SIG-M5 treated with dmso at 0.1 percent for 504 hours (cell line): ENCODE results near the gene MTMR10.

ENCODE experiments used
- DNase-seq: peaks from one replicate; lab custom pipeline; 2025; ENCODE audit not compliant: unreplicated experiment; lab: John Stamatoyannopoulos, UW

The MTMR10 gene

DNA sequence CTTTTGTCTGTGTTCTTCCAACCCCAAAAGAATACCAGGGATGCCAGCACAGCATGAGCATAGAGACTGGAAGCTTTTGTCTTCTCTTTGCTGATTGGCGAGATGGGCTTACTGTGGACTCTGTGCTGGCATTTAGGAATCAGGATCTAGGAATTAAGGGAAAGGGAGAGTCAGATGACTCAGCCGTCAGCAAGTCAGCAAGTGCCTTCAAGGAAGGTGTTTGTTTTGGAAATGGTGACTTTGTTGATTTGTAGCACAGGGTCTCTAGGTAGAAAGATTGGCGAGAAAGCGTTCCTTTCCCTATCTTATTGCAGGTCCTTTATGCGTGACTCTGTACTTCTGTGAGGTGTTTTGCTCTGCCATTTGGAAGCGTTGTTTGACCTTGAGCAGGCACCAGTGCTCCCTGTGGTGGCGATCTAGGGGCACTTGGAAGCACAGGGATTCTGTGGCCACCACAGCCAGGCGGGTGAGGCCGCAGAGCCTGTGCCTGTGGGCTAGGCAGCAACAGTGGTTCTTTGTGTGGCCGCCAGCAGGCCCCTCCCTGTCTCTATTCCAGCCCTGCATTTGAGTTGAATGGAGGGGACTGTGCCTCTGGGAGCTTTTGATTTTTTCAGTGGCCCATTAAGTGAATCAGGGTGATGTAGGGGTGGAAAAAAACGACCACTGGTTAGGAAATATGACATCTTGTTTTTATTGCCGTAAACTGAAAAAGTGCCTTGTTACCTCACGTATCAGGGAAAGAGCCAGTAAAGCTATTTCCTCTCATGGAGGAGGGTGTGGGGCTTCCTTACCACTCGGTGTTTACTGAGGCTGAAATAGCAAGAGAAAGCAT is 68.7 kb downstream of the MTMR10 start:
- no peak for DNase-seq

DNA sequence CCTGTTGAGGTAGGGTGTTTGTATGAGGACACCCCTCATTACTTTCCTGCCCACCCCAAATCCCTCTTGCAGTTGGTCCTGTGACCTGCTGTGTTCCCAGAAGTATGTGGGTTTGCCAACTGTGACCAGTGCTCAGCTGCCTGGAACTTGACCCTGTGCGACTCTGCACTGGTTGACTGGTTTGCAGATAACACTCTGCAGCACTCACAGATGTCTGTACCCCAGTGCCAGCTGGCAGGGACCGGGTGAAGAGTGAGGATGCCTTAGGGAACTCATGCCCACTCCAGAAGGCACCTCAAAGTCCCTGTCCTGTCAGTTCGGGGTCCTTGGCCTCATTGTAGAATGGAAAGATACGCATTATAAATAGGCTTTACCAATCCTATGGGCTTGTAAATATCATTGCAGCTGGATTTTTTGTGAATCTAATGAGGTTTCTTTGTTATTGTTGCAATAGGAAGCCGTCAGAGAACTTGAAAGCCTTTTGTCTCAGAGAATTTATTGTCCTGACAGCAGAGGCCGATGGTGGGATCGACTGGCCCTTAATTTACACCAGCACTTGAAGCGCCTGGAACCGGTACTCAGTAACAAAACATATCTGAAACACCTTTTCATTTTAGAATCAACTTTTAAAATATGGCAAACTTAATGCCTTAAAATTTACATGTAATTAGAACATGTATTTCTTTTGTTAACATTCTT is 69.5 kb downstream of the MTMR10 start:
- no peak for DNase-seq

DNA sequence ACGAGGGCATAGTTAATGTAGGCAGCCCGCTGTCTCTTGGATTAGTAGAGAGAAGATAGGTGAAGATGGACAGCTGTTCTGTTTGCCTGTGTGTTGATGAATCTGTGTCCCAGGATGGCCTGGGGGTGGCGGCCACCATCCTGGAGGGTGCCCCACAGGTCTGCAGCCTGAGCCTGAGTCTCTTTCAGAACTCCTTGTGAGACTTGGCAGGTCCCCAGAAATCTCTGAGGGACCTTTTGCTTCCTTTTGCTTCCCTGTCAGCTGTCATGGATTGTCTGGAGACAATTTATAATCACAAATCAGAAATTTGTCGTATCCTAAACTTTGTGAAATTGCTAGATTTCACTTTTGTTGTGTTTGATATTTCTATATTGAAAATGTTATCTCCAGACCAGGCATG is 70.3 kb downstream of the MTMR10 start:
- no peak for DNase-seq

DNA sequence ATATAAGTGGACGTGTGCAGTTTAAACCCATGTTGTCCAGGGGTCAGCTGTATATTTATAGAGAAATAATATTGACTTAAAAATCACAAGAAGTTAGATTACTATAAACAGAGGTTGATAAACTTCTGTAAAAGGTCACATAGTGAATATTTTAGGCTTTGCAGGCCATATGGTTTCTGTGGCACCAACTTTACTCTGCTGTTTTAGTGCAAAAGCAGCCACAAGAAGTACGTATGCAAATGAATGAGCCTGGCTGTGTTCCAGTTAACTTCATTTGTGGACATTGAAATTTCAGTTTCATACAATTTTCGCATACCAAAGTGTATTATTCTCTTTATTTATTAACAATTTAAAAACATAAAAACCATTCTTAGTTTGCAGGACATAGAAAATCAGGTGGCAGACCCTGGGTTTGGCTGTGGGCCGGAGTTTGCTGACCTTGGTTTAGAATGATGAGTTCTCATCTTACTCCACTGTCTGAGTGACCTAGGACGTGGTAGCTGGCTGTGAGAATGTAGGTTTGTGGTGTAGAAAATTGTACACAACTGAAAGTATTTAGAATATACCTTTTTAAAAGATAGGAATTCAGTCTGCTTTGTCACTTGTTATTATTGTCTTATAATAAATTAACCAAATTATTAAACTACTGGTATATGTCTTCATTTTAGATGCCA is 71.4 kb downstream of the MTMR10 start:
- DNase-seq: no peak

DNA sequence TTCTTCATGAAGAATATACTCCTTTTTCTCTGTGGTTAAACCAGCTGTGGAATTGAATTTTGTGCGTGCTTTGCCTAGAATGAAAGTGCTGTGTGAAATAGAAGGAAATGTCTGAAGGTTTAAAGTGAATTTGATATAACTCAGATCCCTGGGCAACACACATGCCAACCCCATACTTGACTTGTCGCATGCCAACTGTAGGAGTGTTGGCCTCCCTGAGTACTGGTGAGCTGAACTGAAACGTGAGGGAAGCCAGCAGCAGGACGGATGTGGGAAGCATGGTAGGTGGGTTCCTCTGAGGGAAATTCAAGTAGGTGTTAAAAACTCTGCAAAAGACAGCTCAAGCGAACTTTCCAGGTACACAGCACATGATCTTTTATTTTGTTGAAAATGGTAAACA is 73.1 kb downstream of the MTMR10 start:
- no peak for DNase-seq

DNA sequence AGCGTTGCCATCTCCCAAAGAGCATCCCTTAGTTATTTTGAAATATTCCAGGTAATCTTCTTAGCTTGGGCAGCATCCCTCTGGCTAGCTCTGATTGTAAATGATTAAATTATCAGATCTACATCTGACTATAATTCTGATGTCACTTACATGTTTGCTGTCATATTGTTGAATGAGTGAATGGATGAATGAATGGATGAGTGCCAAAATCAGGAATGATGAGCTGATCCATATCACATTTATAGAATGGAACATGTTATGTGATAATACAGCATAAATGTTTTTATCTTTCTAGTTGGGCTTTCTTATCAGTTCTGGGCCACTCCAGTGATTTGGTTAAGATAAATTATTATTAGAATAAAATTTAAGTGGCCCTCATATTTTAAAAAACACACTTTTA is 73.8 kb downstream of the MTMR10 start:
- no peak for DNase-seq

DNA sequence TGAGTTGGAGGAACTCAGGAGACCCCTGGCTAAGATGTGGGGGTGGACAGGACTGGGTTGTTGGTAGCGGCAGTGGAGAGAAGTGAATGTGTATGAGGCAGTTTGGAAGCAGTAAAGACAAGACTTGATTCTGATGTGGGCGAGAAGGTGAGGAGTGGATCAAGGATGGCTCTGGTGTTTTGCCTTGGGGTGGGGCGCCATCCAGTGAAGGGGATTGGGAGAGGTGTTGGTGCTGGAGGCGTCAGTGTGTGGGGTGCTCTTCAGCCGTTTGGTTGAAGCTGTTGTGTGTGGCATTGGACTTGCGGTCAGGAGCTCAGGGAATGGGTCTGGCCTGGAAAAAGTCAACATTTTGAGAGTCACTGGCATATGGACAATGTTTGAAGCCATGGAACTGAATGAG is 74.4 kb downstream of the MTMR10 start:
- no peak for DNase-seq

DNA sequence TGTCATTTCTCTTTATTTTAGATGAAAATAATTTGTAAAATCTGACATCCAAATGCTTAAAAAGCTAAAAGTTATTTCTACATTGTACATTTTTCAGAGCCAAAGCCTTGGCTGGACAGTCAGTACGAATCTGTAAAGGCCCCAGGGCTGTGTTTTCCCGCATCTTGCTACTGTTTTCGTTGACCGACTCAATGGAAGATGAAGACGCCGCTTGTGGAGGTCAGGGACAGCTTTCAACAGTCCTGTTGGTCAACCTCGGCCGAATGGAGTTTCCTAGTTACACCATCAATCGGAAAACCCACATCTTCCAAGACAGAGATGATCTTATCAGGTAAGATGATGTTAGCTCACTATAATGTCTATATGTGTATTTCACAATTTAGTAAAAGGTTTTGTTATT is 77.7 kb downstream of the MTMR10 start:
- DNase-seq: no peak

DNA sequence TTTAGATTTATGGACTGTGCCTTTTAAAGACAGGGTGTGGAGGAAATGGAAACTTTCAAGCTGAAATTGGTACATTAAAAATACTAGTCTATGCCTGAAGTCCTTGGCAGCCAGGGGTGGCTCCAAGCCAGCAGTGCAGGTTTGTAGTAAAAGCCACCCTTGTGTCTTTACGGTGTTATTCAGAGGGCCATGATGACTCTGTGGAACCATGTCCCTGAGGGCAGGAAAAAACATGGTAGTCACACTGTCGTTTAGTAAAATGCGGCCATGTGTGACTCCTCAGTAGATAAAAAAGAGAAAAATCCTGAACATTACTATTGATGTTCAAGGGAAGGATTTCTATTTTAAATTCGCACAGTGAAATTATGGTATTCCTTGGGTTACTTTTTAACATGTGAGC is 85.1 kb downstream of the MTMR10 start:
- DNase-seq: no peak

DNA sequence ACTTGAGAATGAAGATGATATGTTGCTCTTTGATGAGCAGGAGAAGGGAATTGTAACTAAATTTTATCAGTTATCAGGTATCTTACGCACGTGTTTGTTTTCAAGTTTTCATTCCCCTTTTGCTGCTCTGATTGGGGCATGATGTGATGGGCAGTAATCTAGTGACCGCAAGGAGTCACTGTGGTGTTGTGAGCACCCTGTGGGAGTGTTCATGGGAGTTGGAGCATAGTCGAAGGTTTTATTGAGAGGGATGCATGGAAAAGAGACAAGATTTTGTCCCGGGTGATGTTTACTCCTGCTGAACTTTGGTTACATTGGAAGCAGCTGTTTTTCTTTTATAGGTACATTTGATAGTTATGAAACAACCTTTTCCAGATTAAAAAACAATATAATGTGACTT is 85.6 kb downstream of the MTMR10 start:
- DNase-seq: no peak

DNA sequence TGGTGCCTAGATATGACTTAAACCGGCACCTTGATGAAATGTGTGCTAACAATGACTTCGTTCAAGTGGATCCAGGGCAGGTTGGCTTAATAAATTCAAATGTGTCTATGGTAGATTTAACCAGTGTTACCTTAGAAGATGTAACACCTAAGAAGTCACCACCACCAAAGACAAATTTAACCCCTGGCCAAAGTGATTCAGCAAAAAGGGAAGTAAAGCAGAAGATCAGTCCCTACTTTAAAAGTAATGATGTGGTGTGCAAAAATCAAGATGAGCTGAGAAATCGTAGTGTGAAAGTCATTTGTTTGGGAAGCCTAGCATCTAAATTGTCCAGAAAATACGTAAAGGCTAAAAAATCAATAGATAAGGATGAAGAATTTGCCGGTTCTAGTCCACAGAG is 86.6 kb downstream of the MTMR10 start:
- DNase-seq: no peak

DNA sequence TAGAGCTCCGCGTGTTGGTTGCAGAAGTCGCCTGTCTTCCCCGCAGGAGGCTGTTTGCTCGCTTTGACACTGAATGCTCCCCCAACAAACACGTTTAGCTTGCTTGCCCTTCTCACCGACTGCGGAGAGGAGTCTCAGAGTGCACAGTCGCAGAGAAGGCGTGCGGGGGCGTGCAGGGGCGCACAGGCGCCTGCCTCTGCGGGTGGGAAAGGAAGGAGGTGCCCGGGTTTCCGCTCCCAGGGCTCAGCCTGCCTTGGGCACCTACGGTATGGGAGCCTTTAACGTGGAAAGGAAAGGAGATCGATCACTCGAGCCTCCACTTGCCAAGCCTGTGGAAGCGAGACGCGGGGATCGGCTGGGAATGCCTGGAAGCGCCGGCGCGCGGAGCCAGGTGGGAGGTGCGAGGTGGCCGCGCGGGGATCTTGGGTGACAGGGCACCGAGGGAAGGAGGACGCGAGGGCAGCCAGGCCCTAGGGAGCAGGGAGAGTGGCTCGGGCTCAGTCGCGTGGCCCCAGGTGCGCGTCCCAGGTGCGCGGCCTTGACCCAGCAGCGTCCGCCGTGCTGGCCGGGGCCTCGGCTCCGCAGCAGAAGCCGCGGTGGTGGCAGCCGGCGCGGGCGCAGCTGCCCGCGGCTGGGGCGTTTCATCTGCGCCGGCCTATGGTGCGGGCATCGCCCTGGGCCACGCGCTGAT is 87.8 kb downstream of the MTMR10 start, which contains the start of gene FAN1:
Gene FAN1, plus strand, starts transcription at position 419 of the 691 bp plus-strand sequence. CDS start 749 bp downstream, outside the sequence.
- peak; percentile 79 for DNase-seq

DNA sequence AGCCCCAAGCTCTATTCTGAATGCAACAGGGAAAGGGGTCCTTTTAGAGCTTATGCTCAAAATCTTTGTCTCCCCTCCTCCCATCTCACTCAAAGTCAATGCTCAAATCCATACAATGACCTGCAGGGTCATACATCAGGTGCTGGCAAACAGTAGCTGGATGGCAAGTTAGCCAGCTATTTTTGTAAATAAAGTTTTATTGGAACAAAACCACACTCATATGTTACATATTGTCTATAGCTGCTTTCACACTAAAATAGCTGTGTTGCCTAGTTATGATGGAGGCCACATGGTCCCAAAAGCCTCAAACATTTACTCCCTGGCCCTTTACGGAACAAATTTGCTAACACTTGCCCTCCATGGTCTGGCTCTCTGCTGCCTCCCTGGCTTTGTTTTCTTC is 89.5 kb downstream of the MTMR10 start:
- no peak for DNase-seq

DNA sequence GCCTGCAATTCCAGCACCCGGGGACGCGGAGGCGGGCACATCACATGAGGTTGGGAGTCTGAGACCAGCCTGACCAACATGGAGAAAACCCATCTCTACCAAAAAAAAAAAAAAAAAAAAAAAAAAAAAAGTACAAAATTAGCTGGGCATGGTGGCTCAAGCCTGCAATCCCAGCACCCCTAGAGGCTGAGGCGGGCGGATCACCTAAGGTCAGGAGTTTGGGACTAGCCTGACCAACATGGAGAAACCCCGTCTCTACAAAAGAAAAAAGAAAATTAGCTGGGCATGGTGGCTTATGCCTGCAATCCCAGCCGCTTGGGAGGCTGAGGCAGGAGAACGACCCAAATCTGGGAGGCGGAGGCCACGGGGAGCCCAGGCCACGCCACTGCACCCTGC is 95.2 kb downstream of the MTMR10 start:
- no peak for DNase-seq

DNA sequence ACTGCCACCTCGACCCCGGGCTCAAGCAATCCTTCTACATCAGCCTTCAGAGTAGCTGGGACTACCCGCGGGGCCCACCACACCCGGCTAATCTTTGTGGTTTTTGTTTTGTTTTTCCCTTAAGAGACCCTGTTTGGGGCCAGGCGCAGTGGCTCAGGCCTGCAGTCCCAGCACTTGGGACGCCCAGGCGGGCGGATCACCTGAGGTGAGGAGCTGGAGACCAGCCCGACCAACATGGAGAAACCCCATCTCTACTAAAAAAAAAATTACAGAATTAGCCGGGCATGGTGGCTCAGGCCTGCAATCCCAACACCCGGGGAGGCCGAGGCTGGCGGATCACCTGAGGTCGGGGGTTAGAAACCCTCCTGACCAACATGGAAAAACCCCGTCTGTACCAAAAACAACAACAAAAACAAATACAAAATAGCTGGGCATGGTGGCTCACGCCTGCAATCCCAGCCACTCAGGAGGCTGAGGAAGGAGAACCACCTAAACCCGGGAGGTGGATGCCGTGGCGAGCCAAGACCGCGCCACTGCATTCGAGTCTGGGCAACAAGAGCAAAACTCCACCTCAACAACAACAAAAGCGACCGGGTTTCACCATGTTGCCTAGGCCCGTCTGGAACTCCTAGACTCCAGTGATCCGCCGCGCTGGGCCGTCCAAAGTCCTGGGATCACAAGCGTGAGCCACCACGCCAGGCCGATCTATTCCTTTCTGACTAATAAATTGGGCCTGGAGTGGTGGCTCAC is 95.8 kb downstream of the MTMR10 start:
- no peak for DNase-seq

DNA sequence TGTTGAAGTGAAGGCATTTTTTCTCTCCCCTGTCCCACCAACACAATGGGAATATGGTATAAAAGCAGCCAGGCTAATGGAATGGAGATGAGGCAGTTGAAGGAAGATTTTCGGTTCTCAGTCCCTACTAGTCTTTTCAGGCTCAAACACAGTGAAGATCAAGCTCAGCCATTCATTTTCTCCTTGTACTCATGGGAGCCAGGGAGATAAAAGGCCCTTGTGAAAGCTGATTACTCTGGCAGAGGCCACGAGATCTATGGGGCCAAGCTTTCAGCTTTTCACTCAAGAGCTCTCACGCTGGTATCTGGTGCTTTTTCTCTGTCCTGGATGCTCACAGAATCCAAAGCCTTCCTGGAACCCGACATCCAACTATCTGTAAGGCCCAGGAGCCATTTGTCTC is 102.2 kb downstream of the MTMR10 start:
- no peak for DNase-seq
